SK-N-SH (cell line): Measurements from ENCODE around the gene GFM1. TPM values are rescaled to one million over a fixed set of nuclear protein-coding genes. Genes with fewer than 3 reads are reported as not detected.
"Not testable (repeated sequence)": the region's sequence is repeated elsewhere in the genome, so short reads cannot be mapped to it uniquely, and the experiment has no call there.

ENCODE experiments used
- CTCF ChIA-PET: fragments of 300-600, 350-600 bp; formaldehyde crosslinking; extraction: SDS; loops from one replicate; lab custom pipeline; 2021; lab: Yijun Ruan, JAX
- POLR2A ChIA-PET: fragments of 350-600 bp; sonication (Branson Sonifier 250); formaldehyde crosslinking; extraction: SDS; loops from one replicate; lab custom pipeline; 2020; ENCODE audit warnings: antibody characterized with exemption, inconsistent platforms; lab: Yijun Ruan, JAX
- DNase-seq: peaks from one replicate; pipeline ENCODE4 v3.0.0; 2012
- H2AFZ ChIP-seq: fragments of 200-600 bp; sonication (generic); 2 replicates; pipeline ENCODE4 v1.8.1; 2016; ENCODE audit warnings: antibody characterized with exemption, mild to moderate bottlenecking, low read depth
- H3F3A ChIP-seq: fragments of 200-600 bp; sonication (generic); replicated peaks from 2 replicates; pipeline ENCODE3; 2016; ENCODE audit warnings: antibody characterized with exemption, mild to moderate bottlenecking; ENCODE audit not compliant: insufficient read depth
- H3K27ac ChIP-seq, 2 experiments: fragments of 200-500 bp in 1 of 2; fragments of 200-600 bp in 1 of 2; sonication (Bioruptor generic) in 1 of 2; sonication (generic), shearing (Covaris generic) in 1 of 2; 2 replicates each; pipeline versions ENCODE4 v1.5.1 to v1.6.1; 2014 to 2016; ENCODE audit warnings: low read depth in 2 of 2, inconsistent platforms in 1 of 2, low read length in 1 of 2, mild to moderate bottlenecking in 1 of 2, mixed read lengths in 1 of 2
- H3K27me3 ChIP-seq: fragments of 200-600 bp; sonication (generic), shearing (Covaris generic); 2 replicates; pipeline ENCODE4 v1.6.1; 2016; ENCODE audit warnings: mixed run types; ENCODE audit not compliant: insufficient read depth
- H3K36me3 ChIP-seq, 2 experiments: fragments of 200-500 bp in 1 of 2; fragments of 200-600 bp in 1 of 2; sonication (Bioruptor generic) in 1 of 2; sonication (generic) in 1 of 2; replicated peaks in 1 of 2; 2 replicates each; pipeline versions ENCODE3 to v1.5.1; 2014 to 2016; ENCODE audit warnings: low read length in 1 of 2, mild to moderate bottlenecking in 1 of 2; ENCODE audit not compliant: insufficient read depth in 2 of 2, control insufficient read depth in 1 of 2
- H3K4me1 ChIP-seq, 2 experiments: fragments of 200-500 bp in 1 of 2; fragments of 200-600 bp in 1 of 2; sonication (Bioruptor generic) in 1 of 2; sonication (generic), shearing (Covaris generic) in 1 of 2; 2 replicates each; pipeline versions ENCODE4 v1.5.1 to v1.6.1; 2014 to 2016; ENCODE audit warnings: low read depth in 1 of 2, low read length in 1 of 2, mixed run types in 1 of 2; ENCODE audit not compliant: insufficient read depth in 2 of 2, control insufficient read depth in 1 of 2
- H3K4me2 ChIP-seq: fragments of 200-600 bp; sonication (generic), shearing (Covaris generic); 2 replicates; pipeline ENCODE4 v1.6.1; 2017; ENCODE audit warnings: mixed run types
- H3K4me3 ChIP-seq, 2 experiments: fragments of 200-500 bp in 1 of 2; fragments of 200-600 bp in 1 of 2; sonication (Bioruptor generic) in 1 of 2; sonication (generic), shearing (Covaris generic) in 1 of 2; 2 replicates each; pipeline versions ENCODE4 v1.5.1 to v1.8.1; 2014 to 2016; ENCODE audit warnings: low read depth in 2 of 2, inconsistent platforms in 1 of 2, low read length in 1 of 2, mild to moderate bottlenecking in 1 of 2, mixed read lengths in 1 of 2, moderate library complexity in 1 of 2
- H3K79me2 ChIP-seq: fragments of 200-600 bp; sonication (generic); 2 replicates; pipeline ENCODE4 v1.8.1; 2017; ENCODE audit warnings: mild to moderate bottlenecking; ENCODE audit not compliant: insufficient read depth
- H3K9ac ChIP-seq: fragments of 200-600 bp; sonication (generic); 2 replicates; pipeline ENCODE4 v1.6.1; 2017; ENCODE audit warnings: mixed run types
- H3K9me2 ChIP-seq: fragments of 200-600 bp; sonication (generic); 2 replicates; pipeline ENCODE4 v1.6.1; 2017; ENCODE audit warnings: mixed run types
- H3K9me3 ChIP-seq: fragments of 200-600 bp; sonication (generic); 2 replicates; pipeline ENCODE4 v1.6.1; 2017; ENCODE audit warnings: mixed run types, mild to moderate bottlenecking, moderate library complexity
- H4K20me1 ChIP-seq: fragments of 200-600 bp; sonication (generic); 2 replicates; pipeline ENCODE4 v1.6.1; 2017; ENCODE audit warnings: mild to moderate bottlenecking, mixed run types; ENCODE audit not compliant: insufficient read depth
- CHD2 ChIP-seq: fragments of 150-350 bp; IDR thresholded peaks from 2 replicates; pipeline ENCODE4 v1.6.1; 2018; ENCODE audit warnings: low read length; ENCODE audit not compliant: partially characterized antibody
- EZH2phosphoT487 ChIP-seq: fragments of 200-600 bp; sonication (generic); IDR thresholded peaks from 2 replicates; pipeline ENCODE4 v1.6.1; 2017; ENCODE audit warnings: low read depth, mixed run types, mild to moderate bottlenecking, antibody characterized with exemption, moderate library complexity, borderline replicate concordance
- FOSL2 ChIP-seq: IDR thresholded peaks from 2 replicates; pipeline ENCODE4 v1.4.0; 2012; ENCODE audit warnings: low read depth, mild to moderate bottlenecking, moderate library complexity, borderline replicate concordance
- FOXJ3 ChIP-seq: sonication (generic); formaldehyde crosslinking; IDR thresholded peaks from 2 replicates; pipeline ENCODE4 v1.5.1; 2020; ENCODE audit warnings: mild to moderate bottlenecking, missing genetic modification reagents
- GABPA ChIP-seq: IDR thresholded peaks from 2 replicates; pipeline ENCODE4 v1.4.0; 2012; ENCODE audit warnings: low read depth, mild to moderate bottlenecking
- MEF2A ChIP-seq: IDR thresholded peaks from 2 replicates; pipeline ENCODE4 v1.4.0; 2012; ENCODE audit warnings: low read depth, borderline replicate concordance
- NFIC ChIP-seq: IDR thresholded peaks from 2 replicates; pipeline ENCODE4 v1.4.0; 2012; ENCODE audit warnings: borderline replicate concordance
- NRF1 ChIP-seq: IDR thresholded peaks from 2 replicates; pipeline ENCODE4 v1.6.1; 2012; ENCODE audit warnings: low read depth, mild to moderate bottlenecking, low read length
- POLR2AphosphoS5 ChIP-seq: IDR thresholded peaks from 2 replicates; pipeline ENCODE4 v1.6.1; 2012; ENCODE audit warnings: low read depth, low read length
- RAD21 ChIP-seq: IDR thresholded peaks from 2 replicates; pipeline ENCODE4 v1.6.1; 2012; ENCODE audit warnings: mild to moderate bottlenecking, low read length
- RFX5 ChIP-seq: IDR thresholded peaks from 2 replicates; pipeline ENCODE4 v1.6.1; 2012; ENCODE audit warnings: mild to moderate bottlenecking, improper control_type of control experiment, low read length
- SIN3A ChIP-seq: IDR thresholded peaks from 2 replicates; pipeline ENCODE4 v1.6.1; 2012; ENCODE audit warnings: low read depth, mild to moderate bottlenecking, low read length, moderate library complexity, borderline replicate concordance
- SMC3 ChIP-seq: IDR thresholded peaks from 2 replicates; pipeline ENCODE4 v1.6.1; 2012; ENCODE audit warnings: low read depth, low read length, improper control_type of control experiment
- TAF1 ChIP-seq: IDR thresholded peaks from 2 replicates; pipeline ENCODE4 v1.6.1; 2012; ENCODE audit warnings: low read depth, mild to moderate bottlenecking, low read length, moderate library complexity, borderline replicate concordance
- TCF12 ChIP-seq: IDR thresholded peaks from 2 replicates; pipeline ENCODE4 v1.4.0; 2012
- TEAD4 ChIP-seq: IDR thresholded peaks from 2 replicates; pipeline ENCODE4 v1.4.0; 2012; ENCODE audit warnings: mild to moderate bottlenecking, borderline replicate concordance; ENCODE audit not compliant: insufficient read depth
- YY1 ChIP-seq: IDR thresholded peaks from 2 replicates; pipeline ENCODE4 v1.4.0; 2012; ENCODE audit warnings: low read depth, mild to moderate bottlenecking
- WGBS: methylation state at CpG from one replicate; pipeline ENCODE4 v1.1.6; 2017; ENCODE audit warnings: low lambda C conversion rate; 5-methylcytosine and 5-hydroxymethylcytosine counted together
- polyA plus RNA-seq, 3 experiments: library from polyadenylated mRNA; depleted of rRNA; stranded (reverse); fragments of >200 nt; gene quantifications; 2 replicates each; pipeline ENCODE4 v1.2.3, GENCODE V29; 2012
- TF ChIP-seq, protein P1 (sequence below): fragments of 150-350 bp; IDR thresholded peaks from 2 replicates; pipeline ENCODE4 v1.6.1; 2017; ENCODE audit warnings: antibody characterized with exemption, low read length, low read depth, borderline replicate concordance
- TF ChIP-seq, protein P2 (sequence below): IDR thresholded peaks from 2 replicates; pipeline ENCODE4 v1.4.0; 2012; ENCODE audit warnings: low read depth
- TF ChIP-seq, protein P3 (sequence below): IDR thresholded peaks from 2 replicates; pipeline ENCODE4; 2012

GFM1 gene
- polyA plus RNA-seq, 1 of the 3 experiments (the other 2 are of a cell fraction), result 25.2 TPM

GRCh38 chr3:158685159-158685558 lies 40.8 kb downstream of the GFM1 start:
- CTCF ChIA-PET, result interaction anchor here (1.0 to 2.1 kb wide), 4 partner anchors 26 to 154 kb away, joined by 3 to 4 read pairs (median 4); partner anchors contain the start of gene GFM1
- H3K27me3 ChIP-seq, result no peaks in the 10 kb centered on the region
- no peak overlapping the region; the same call in 1 of the 2 replicates for H3K4me2 ChIP-seq
- DNase-seq, result no peak
- WGBS, result 50% methylated on average over 2 of the region's 2 CpGs
- H3K4me3 ChIP-seq, result no peak overlapping the region
- H3K27ac ChIP-seq, result peak overlapping the region in 1 of 2 experiments; percentile 45; a peak in 2 of 4 replicates
- no peaks in the 10 kb centered on the region for H3K9me2 ChIP-seq
- POLR2A ChIA-PET, result no interaction called here
- no peak for TF ChIP-seq SMC3
- TF ChIP-seq SIN3A, result no peak
- no peak for TF ChIP-seq EZH2phosphoT487
- TF ChIP-seq, protein P1, sequence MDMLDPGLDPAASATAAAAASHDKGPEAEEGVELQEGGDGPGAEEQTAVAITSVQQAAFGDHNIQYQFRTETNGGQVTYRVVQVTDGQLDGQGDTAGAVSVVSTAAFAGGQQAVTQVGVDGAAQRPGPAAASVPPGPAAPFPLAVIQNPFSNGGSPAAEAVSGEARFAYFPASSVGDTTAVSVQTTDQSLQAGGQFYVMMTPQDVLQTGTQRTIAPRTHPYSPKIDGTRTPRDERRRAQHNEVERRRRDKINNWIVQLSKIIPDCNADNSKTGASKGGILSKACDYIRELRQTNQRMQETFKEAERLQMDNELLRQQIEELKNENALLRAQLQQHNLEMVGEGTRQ, result no peak
- no peak for TF ChIP-seq TEAD4
- TF ChIP-seq NFIC, result no peak
- TF ChIP-seq FOSL2, result no peak
- TF ChIP-seq, all 33 proteins: peak for 0
- Histone ChIP-seq H2AFZ (no peak overlapping the region), H3K9ac (peak overlapping the region; percentile 30; the same call in 1 of the 2 replicates), H3K9me3 (no peaks in the 10 kb centered on the region), H3K36me3 (peaks cover 42 to 50% of the 10 kb centered on the region in 2 experiments), H3F3A (peaks cover 4% of the 10 kb centered on the region), H3K4me1 (peaks cover 0 to 17% of the 10 kb centered on the region in 2 experiments; a peak in 2 of 4 replicates), H4K20me1 (no peaks in the 10 kb centered on the region), H3K79me2 (peaks cover 8% of the 10 kb centered on the region; the same call in 1 of the 2 replicates)

DNA sequence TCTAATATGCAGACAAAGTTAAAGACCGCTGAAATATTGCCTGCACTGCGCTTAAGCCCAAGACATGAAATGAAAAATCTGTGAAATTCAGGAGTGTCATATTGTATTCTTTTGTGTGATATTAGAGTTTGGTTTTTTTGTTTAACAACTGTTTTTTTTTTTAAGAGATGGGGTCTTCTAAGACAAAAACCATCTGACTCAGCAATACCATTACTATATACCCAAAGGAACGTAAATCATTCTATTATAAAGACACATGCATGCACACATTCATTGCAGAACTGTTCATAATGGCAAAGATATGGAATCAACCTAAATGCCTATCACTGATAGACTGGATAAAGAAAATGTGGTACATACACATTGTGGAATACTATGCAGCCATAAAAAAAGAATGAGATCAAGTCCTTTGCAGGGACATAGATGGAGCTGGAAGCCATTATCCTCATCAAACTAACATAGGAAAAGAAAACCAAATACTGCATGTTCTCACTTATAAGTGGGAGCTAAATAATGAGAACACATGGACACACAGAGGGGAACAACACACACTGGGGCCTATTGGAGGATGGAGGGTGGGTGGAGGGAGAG lies 49.6 kb downstream of the GFM1 start:
- WGBS, result 98% methylated on average over 3 of the region's 3 CpGs
- POLR2A ChIA-PET, H3K79me2 ChIP-seq, H3F3A ChIP-seq, H3K27ac ChIP-seq, H3K4me3 ChIP-seq, H3K9me3 ChIP-seq, H3K4me2 ChIP-seq, H3K4me1 ChIP-seq, H4K20me1 ChIP-seq, DNase-seq, H3K27me3 ChIP-seq, H3K9me2 ChIP-seq, H3K9ac ChIP-seq, H2AFZ ChIP-seq: not testable (repeated sequence)
- CTCF ChIA-PET, result interaction anchor here (1.4 to 1.9 kb wide), 2 partner anchors 34 to 98 kb away, joined by 3 to 4 read pairs; no protein-coding TSS in a partner anchor
- peaks cover 35 to 53% of the 10 kb centered on the region in 2 experiments for H3K36me3 ChIP-seq

- Histone ChIP-seq H3K9me3 (no peaks in the 10 kb centered on the region), H3F3A (peaks cover 10% of the 10 kb centered on the region), H2AFZ (no peak overlapping the region), H3K4me3 (no peak overlapping the region), H3K36me3 (peaks cover 16 to 35% of the 10 kb centered on the region in 2 experiments), H3K4me2 (no peak overlapping the region), H3K4me1 (peaks cover 12 to 15% of the 10 kb centered on the region in 2 experiments), H3K27ac (no peak overlapping the region), H3K9me2 (no peaks in the 10 kb centered on the region), H3K79me2 (peaks cover 6% of the 10 kb centered on the region; the same call in 1 of the 2 replicates), H4K20me1 (no peaks in the 10 kb centered on the region), H3K9ac (no peak overlapping the region), H3K27me3 (no peaks in the 10 kb centered on the region)
- no peak for TF ChIP-seq RFX5
- TF ChIP-seq TEAD4, result no peak
- no peak for TF ChIP-seq RAD21
- TF ChIP-seq CHD2, result no peak
- TF ChIP-seq NRF1, result no peak
- no peak for TF ChIP-seq GABPA
- TF ChIP-seq TCF12, result no peak
- no peak for TF ChIP-seq MEF2A
- TF ChIP-seq TAF1, result no peak
- no peak for TF ChIP-seq POLR2AphosphoS5
- no peak for TF ChIP-seq FOXJ3 (CRISPR knock-in tag)
- TF ChIP-seq, protein P2, sequence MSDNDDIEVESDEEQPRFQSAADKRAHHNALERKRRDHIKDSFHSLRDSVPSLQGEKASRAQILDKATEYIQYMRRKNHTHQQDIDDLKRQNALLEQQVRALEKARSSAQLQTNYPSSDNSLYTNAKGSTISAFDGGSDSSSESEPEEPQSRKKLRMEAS, result no peak
- TF ChIP-seq, protein P3, sequence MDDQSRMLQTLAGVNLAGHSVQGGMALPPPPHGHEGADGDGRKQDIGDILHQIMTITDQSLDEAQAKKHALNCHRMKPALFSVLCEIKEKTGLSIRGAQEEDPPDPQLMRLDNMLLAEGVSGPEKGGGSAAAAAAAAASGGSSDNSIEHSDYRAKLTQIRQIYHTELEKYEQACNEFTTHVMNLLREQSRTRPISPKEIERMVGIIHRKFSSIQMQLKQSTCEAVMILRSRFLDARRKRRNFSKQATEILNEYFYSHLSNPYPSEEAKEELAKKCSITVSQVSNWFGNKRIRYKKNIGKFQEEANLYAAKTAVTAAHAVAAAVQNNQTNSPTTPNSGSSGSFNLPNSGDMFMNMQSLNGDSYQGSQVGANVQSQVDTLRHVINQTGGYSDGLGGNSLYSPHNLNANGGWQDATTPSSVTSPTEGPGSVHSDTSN, result no peak
- TF ChIP-seq YY1, result no peak
- TF ChIP-seq NFIC, result no peak
- POLR2A ChIA-PET, result no interaction called here
- 45% methylated on average over 2 of the region's 2 CpGs for WGBS
- CTCF ChIA-PET, result interaction anchor here (0.6 to 1.8 kb wide), 2 partner anchors 31 to 37 kb away, joined by 3 to 6 read pairs; no protein-coding TSS in a partner anchor
- DNase-seq, result no peak
Measured at GRCh38 chr3:158696618-158697017, 52.3 kb downstream of the GFM1 start.
